Measurements from ENCODE around the gene TATDN2.
A peak's percentile ranks its signal among the peaks of the same experiment; 100 is the strongest.
"Not testable (repeated sequence)": the region's sequence is repeated elsewhere in the genome, so short reads cannot be mapped to it uniquely, and the experiment has no call there.

TATDN2 gene

GRCh38 chr3:10269443-10269842 is 21.2 kb downstream of the TATDN2 start:
- DNase-seq (ENCODE audit: low read depth, low spot score), result no peak

- DNase-seq (ENCODE audit: low read depth, low spot score), result not testable (repeated sequence)
Observed at GRCh38 chr3:10272476-10272875, 24.2 kb downstream of the TATDN2 start.

GRCh38 chr3:10272977-10273376 is 24.7 kb downstream of the TATDN2 start:
- DNase-seq (ENCODE audit: low read depth, low spot score), result no peak

- no peak for DNase-seq (ENCODE audit: low read depth, low spot score)
Observed at GRCh38 chr3:10273702-10274305, 25.5 kb downstream of the TATDN2 start.

- DNase-seq (ENCODE audit: low read depth, low spot score), result no peak
Observed at GRCh38 chr3:10274601-10275000, 26.3 kb downstream of the TATDN2 start.

- no peak for DNase-seq (ENCODE audit: low read depth, low spot score)
Observed at GRCh38 chr3:10277115-10277625, 28.9 kb downstream of the TATDN2 start.

- DNase-seq (ENCODE audit: low read depth, low spot score), result no peak
Observed at GRCh38 chr3:10278501-10278900, 30.2 kb downstream of the TATDN2 start.

GRCh38 chr3:10279384-10280176 is 31.3 kb downstream of the TATDN2 start:
- no peak for DNase-seq (ENCODE audit: low read depth, low spot score)

GRCh38 chr3:10280177-10280529 is 31.9 kb downstream of the TATDN2 start:
- no peak for DNase-seq (ENCODE audit: low read depth, low spot score)

GRCh38 chr3:10280571-10280970 is 32.3 kb downstream of the TATDN2 start:
- no peak for DNase-seq (ENCODE audit: low read depth, low spot score)

- no peak for DNase-seq (ENCODE audit: low read depth, low spot score)
Observed at GRCh38 chr3:10281951-10282350, 33.7 kb downstream of the TATDN2 start.

GRCh38 chr3:10283638-10284037 is 35.4 kb downstream of the TATDN2 start:
- no peak for DNase-seq (ENCODE audit: low read depth, low spot score)

- no peak for DNase-seq (ENCODE audit: low read depth, low spot score)
Observed at GRCh38 chr3:10284496-10284895, 36.2 kb downstream of the TATDN2 start.

GRCh38 chr3:10285272-10286132 is 37.2 kb downstream of the TATDN2 start:
- no peak for DNase-seq (ENCODE audit: low read depth, low spot score)

- no peak for DNase-seq (ENCODE audit: low read depth, low spot score)
Observed at GRCh38 chr3:10286133-10286524, 37.9 kb downstream of the TATDN2 start.

- DNase-seq (ENCODE audit: low read depth, low spot score), result peak; percentile 88
Observed at GRCh38 chr3:10286596-10287295, 38.5 kb downstream of the TATDN2 start.

GRCh38 chr3:10287936-10288574 is 39.8 kb downstream of the TATDN2 start:
- DNase-seq (ENCODE audit: low read depth, low spot score), result no peak

GRCh38 chr3:10288575-10288960 is 40.3 kb downstream of the TATDN2 start:
- no peak for DNase-seq (ENCODE audit: low read depth, low spot score)

GRCh38 chr3:10289077-10289476 is 40.8 kb downstream of the TATDN2 start:
- DNase-seq (ENCODE audit: low read depth, low spot score), result no peak

- DNase-seq (ENCODE audit: low read depth, low spot score), result no peak
Observed at GRCh38 chr3:10289787-10290355, 41.6 kb downstream of the TATDN2 start.
